Tibial nerve (tissue), 4 donors: ENCODE results near the gene PTPRE.

Experiments used
- EP300 ChIP-seq, 2 donors: sonication (generic); formaldehyde crosslinking; IDR thresholded peaks; one replicate each; pipeline ENCODE4 v1.6.1; 2017; ENCODE audit warnings: antibody characterized with exemption in 2 of 2, mild to moderate bottlenecking in 1 of 2
- POLR2A ChIP-seq, 2 donors: fragments of 450-650 bp; IDR thresholded peaks; one replicate each; pipeline ENCODE4 v1.6.1; 2017; ENCODE audit warnings: antibody characterized with exemption in 2 of 2, mild to moderate bottlenecking in 2 of 2, moderate library complexity in 2 of 2
- TF ChIP-seq, protein P1 (sequence below), 5 experiments: fragments of 200-600 bp in 3 of 5; fragments of 450-650 bp in 2 of 5; sonication (generic) in 3 of 5; IDR thresholded peaks; one replicate each; pipeline ENCODE4 v1.5.1; 2016 to 2019; ENCODE audit warnings: antibody characterized with exemption in 5 of 5, mild to moderate bottlenecking in 3 of 5, moderate library complexity in 2 of 5

GRCh38 chr10:127984945-127985344 is 78.0 kb downstream of the PTPRE start:
- TF ChIP-seq, protein P1, sequence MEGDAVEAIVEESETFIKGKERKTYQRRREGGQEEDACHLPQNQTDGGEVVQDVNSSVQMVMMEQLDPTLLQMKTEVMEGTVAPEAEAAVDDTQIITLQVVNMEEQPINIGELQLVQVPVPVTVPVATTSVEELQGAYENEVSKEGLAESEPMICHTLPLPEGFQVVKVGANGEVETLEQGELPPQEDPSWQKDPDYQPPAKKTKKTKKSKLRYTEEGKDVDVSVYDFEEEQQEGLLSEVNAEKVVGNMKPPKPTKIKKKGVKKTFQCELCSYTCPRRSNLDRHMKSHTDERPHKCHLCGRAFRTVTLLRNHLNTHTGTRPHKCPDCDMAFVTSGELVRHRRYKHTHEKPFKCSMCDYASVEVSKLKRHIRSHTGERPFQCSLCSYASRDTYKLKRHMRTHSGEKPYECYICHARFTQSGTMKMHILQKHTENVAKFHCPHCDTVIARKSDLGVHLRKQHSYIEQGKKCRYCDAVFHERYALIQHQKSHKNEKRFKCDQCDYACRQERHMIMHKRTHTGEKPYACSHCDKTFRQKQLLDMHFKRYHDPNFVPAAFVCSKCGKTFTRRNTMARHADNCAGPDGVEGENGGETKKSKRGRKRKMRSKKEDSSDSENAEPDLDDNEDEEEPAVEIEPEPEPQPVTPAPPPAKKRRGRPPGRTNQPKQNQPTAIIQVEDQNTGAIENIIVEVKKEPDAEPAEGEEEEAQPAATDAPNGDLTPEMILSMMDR (IDR thresholded peaks at IDR 0.05): no peak
- TF ChIP-seq POLR2A (IDR thresholded peaks at IDR 0.05) (no peak), EP300 (IDR thresholded peaks at IDR 0.05) (no peak)
